Hippocampal formation (tissue), 2 donors: ENCODE measurements around the gene CADM2.
"Not testable (repeated sequence)": the region's sequence is repeated elsewhere in the genome, so short reads cannot be mapped to it uniquely, and the experiment has no call there.

Source experiments
- DNase-seq, 2 donors: peaks; one replicate each; lab custom pipeline; 2025; lab: John Stamatoyannopoulos, UW

Gene CADM2

DNA sequence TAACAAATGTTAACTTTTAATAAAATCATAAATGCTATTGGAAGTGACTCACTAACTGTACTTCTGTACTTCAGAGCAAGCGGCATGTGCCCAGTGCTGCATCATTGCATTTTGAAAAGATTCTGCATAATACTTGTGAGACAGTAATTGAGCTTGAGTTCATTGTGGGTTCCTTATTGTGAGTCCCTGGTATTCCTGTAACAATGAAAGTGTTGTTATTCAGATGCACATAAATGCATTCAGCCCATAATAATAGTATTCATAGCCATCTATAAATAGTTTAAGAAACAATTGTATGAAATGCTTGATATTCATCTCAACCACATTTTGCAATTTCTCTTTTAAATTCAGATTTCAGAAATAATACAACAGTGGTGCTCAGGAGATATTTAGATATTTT lies 976.4 kb downstream of the CADM2 start:
- DNase-seq: no peak

DNA sequence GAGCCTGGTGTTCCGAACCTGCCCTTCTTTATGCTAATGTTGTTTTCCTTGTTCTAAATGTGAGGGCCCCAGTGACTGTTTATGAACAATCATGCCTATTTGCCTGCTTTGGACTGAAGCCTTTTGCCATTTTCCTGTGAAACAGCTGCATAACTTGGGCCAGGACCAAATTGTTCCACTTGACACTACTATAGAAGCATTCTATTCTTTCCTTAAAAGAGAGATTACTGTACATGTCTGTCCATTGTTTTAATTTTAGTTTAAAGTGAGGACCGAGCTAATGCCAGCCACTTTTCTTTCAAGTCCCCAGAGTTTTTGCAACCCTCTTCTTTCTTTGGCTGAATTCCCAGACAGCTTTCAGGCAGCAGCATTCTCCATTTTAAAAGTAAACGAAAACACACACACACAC lies 980.3 kb downstream of the CADM2 start:
- DNase-seq: peak; percentile 54 to 71

DNA sequence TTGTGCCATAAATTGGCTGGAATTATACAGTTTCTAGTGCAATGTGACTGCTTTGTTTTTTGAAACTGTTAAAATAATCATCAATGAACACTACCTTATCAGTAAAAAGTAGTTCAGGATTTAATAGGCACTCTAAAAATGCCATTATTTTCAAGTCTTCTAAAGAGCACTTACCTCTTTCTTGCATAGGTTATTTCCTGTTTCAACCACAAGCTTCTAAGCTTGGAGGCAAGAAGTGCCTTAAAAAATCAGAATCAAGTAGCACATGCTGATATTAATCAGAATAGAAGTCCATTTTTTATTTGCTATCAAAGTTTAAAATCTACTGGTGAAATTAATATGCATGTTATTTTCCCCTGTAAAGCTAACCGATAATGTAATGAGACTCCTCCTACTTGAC lies 991.6 kb downstream of the CADM2 start:
- no peak for DNase-seq

- DNase-seq: no peak
These were observed 1002.0 kb downstream of the CADM2 start for GRCh38 chr3:85960793-85961192.

DNA sequence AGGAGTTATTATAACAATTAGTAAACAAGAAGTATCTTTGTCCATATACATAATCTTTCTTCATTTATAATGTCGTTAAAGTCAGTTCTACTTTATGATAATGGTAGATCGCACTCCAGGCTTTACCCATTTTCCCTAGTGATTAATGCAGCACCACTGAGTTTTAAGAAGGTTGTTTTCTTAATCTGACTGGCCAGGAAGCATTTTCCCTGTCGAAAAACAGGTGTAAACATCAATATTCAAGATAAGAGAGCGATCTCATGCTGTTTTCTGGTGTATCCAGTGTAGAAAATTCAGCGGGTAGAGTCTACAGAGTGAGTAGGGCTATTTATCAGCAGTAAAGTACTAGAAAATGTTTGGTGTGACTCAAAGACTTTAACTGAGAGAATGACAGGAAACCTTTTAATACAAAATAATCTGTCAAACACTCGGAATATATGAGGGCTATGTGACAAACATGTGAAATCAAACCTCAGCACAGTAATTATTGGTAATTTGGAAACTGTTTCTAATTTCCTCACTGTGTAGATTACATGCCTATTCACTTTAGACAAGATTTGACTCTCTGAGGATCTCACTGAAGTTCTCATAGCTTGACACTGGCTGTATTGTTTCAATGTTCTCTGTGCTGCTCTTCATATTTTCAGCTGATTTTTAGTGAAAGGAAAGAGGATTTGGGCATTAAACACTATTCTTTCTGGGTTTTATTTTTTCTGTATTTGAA lies 1019.0 kb downstream of the CADM2 start:
- no peak for DNase-seq

- DNase-seq: no peak
These were observed 1020.2 kb downstream of the CADM2 start for GRCh38 chr3:85979034-85979433.

DNA sequence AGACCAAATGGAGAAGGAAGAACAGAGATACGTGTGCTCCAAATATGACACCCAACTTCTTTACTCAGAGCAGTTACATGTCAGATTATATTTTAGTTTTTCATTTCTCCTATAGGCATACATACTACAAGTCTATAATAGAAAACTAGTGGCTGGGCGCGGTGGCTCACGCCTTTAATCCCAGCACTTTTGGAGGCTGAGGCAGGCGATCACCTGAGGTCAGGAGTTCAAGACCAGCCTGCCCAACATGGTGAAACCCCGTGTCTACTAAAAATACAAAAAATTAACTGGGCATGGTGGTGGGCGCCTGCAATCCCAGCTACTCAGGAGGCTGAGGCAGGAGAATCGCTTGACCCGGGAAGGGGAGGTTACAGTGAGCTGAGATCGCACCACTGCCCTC lies 1030.8 kb downstream of the CADM2 start:
- DNase-seq: not testable (repeated sequence)

DNA sequence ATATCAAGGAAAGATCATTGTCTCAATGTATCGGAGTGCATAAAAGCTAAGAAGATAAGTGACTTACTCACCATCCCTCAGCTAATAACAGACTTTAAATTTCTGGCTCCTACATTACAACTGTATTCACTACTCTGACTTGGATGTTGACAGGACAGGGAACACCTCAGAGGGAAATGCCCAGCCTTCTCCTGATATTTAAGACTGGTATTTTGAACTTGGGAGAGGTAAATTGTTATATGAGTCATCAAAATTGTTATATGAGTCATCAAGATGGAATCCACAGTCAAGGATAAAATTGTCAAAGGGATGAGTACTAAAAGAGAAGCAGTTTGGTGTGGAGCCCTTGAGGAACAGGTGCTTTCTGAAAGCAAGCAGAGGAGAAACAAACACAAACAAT lies 1070.8 kb downstream of the CADM2 start:
- DNase-seq: no peak

GRCh38 chr3:86037916-86038315 lies 1079.1 kb downstream of the CADM2 start:
- DNase-seq: no peak

DNA sequence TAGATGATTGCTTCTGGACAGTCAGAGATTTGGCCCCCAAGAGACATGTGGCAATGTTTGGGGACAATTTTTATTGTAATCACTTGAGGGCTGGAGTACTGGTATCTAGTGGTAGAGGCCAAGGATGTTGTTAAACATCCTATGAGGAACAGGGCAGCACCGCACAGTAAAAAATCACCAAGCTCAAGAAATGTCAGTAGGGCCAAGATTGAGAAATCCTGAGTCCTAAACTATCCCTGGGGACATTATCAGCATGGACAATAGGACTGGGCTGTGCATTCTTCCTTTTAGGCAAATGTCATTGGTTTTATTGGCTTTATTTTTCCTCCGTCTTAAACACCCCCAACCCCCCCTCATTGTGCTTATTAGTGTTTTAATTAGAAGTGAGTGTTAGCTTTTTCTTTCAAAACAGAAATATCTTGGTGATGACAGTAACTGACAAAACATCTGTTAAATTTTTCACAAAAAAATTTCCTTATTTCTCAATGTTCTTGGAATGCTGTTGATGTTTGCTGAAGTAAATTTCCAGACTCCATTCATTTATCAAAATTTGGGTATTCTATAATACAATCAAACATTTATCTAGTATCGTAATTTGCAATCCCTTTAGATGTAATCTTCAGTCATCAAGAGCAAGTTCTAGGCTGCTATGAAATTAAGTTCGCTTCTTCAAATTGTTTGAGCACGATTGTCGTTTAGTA lies 1087.8 kb downstream of the CADM2 start:
- no peak for DNase-seq

DNA sequence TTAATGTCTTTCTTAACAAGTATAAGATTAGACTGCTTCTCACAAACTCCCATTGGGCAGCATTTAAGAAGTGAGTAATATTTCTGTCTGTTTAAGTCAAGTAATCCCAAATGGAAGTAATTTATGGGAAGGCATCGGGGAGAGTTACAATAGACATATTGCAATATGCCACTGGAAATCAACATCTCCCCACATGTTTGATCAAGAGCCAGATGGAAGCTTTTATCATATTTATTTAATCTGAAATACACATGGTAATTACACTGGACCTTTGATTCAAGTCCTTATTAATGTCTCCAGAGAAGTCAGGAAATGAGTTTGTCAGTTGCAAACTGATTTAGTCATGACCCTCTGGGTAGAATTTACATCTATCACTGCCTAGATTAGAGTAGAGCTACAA lies 1088.4 kb downstream of the CADM2 start:
- DNase-seq: no peak

- DNase-seq: no peak
These were observed 1092.3 kb downstream of the CADM2 start for GRCh38 chr3:86051058-86051457.

GRCh38 chr3:86056032-86056431 lies 1097.2 kb downstream of the CADM2 start:
- DNase-seq: no peak

GRCh38 chr3:86056962-86057361 lies 1098.2 kb downstream of the CADM2 start:
- DNase-seq: no peak

GRCh38 chr3:86073799-86074198 lies 1115.0 kb downstream of the CADM2 start:
- no peak for DNase-seq

- DNase-seq: no peak
These were observed 1128.5 kb downstream of the CADM2 start for GRCh38 chr3:86087160-86087871.

- DNase-seq: no peak
These were observed 1145.4 kb downstream of the CADM2 start for GRCh38 chr3:86104154-86104553.

- no peak for DNase-seq
These were observed 1150.6 kb downstream of the CADM2 start for GRCh38 chr3:86109434-86109833.
